ENCODE measurements around the gene SYNGAP1. TPM values are rescaled to one million over a fixed set of nuclear protein-coding genes. Genes with fewer than 3 reads are reported as not detected.
A peak's percentile ranks its signal among the peaks of the same experiment; 100 is the strongest.

SYNGAP1 gene
- total RNA-seq, 3 donors from 2014 or later: 6.1 to 12.5 (median 10.7) TPM

DNA sequence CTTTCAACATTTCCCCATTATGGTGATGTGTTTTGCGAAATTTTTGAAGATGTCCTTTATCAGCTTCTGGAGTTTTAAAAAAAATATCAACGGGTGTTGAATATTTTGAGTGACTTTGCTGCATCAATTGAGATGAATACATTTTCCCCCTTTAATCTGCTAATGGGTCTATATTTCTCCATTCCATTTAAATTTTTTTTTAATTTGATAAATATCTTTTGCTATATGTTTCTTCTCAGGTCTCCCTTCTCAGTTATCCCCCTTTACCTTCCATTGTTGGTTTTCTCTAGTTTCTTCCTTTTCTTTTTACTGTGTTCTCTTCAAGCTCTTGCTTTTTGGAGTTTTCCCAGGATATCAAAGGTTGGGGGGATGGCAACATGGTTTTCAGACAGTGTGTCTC, 29.7 kb upstream of the SYNGAP1 start:
- H3K4me1 ChIP-seq: peaks cover 4 to 5% of the 10 kb centered on the region in 2 donors
- H3K27ac ChIP-seq: peak overlapping the region in 1 of 2 donors; percentile 96
- H3K36me3 ChIP-seq: no peaks in the 10 kb centered on the region
- no peaks in the 10 kb centered on the region for H3K9me3 ChIP-seq
- H3K4me3 ChIP-seq: no peak overlapping the region
- intact Hi-C loops (cut with DNase I; ENCODE audit: low total_unique reads): no loop called here
- TF ChIP-seq POLR2AphosphoS5 (IDR thresholded peaks at IDR 0.05) (no peak), CTCF (IDR thresholded peaks at IDR 0.05) (no peak), POLR2A (IDR thresholded peaks at IDR 0.05) (no peak)
- no peak for DNase-seq (ENCODE audit: low spot score in 2 of 2)
- no peaks in the 10 kb centered on the region for H3K27me3 ChIP-seq

GRCh38 chr6:33390767-33391277, 29.0 kb upstream of the SYNGAP1 start:
- DNase-seq (ENCODE audit: low spot score in 2 of 2): no peak
- Histone ChIP-seq H3K27me3 (no peaks in the 10 kb centered on the region), H3K4me3 (peak overlapping the region in 2 of 3 donors; percentile 57 to 76), H3K9me3 (no peaks in the 10 kb centered on the region), H3K4me1 (peaks cover 4 to 5% of the 10 kb centered on the region in 2 donors), H3K36me3 (no peaks in the 10 kb centered on the region), H3K27ac (peak overlapping the region; percentile 92 to 96)
- intact Hi-C loops (cut with DNase I; ENCODE audit: low total_unique reads): no loop called here
- TF ChIP-seq POLR2A (IDR thresholded peaks at IDR 0.05) (no peak), CTCF (IDR thresholded peaks at IDR 0.05) (no peak), POLR2AphosphoS5 (IDR thresholded peaks at IDR 0.05) (no peak)

GRCh38 chr6:33391278-33391921, 28.5 kb upstream of the SYNGAP1 start, which contains the start of gene KIFC1:
Gene KIFC1 (plus strand): TSS chr6:33391823. CDS start chr6:33391986, 163 bp downstream.
- H3K27me3 ChIP-seq: no peaks in the 10 kb centered on the region
- peaks cover 4 to 5% of the 10 kb centered on the region in 2 donors for H3K4me1 ChIP-seq
- H3K27ac ChIP-seq: peak within 1 kb of the TSS; percentile 92 to 96
- no peaks in the 10 kb centered on the region for H3K36me3 ChIP-seq
- peak within 1 kb of the TSS; percentile 44 to 76 (median 57) for H3K4me3 ChIP-seq
- H3K9me3 ChIP-seq: no peaks in the 10 kb centered on the region
- intact Hi-C loops (cut with DNase I; ENCODE audit: low total_unique reads): no loop called here
- peak; percentile 99 to 100 for DNase-seq (ENCODE audit: low spot score in 2 of 2)
- TF ChIP-seq POLR2A (IDR thresholded peaks at IDR 0.05): no peak
- TF ChIP-seq CTCF (IDR thresholded peaks at IDR 0.05): peak; percentile 96 to 98 (median 97)
- peak; percentile 78 to 93 (median 79) for TF ChIP-seq POLR2AphosphoS5 (IDR thresholded peaks at IDR 0.05)

- H3K4me3 ChIP-seq: peak overlapping the region; percentile 44 to 76 (median 57)
- no peak for DNase-seq (ENCODE audit: low spot score in 2 of 2)
- intact Hi-C loops (cut with DNase I; ENCODE audit: low total_unique reads): no loop called here
- TF ChIP-seq POLR2AphosphoS5 (IDR thresholded peaks at IDR 0.05) (no peak), CTCF (IDR thresholded peaks at IDR 0.05) (no peak), POLR2A (IDR thresholded peaks at IDR 0.05) (no peak)
- peak overlapping the region; percentile 92 to 96 for H3K27ac ChIP-seq
- no peaks in the 10 kb centered on the region for H3K36me3 ChIP-seq
- peaks cover 4 to 5% of the 10 kb centered on the region in 2 donors for H3K4me1 ChIP-seq
- H3K9me3 ChIP-seq: no peaks in the 10 kb centered on the region
- no peaks in the 10 kb centered on the region for H3K27me3 ChIP-seq
These were observed 27.8 kb upstream of the SYNGAP1 start for GRCh38 chr6:33391922-33392594.

GRCh38 chr6:33392595-33392948, 27.3 kb upstream of the SYNGAP1 start:
- Histone ChIP-seq H3K27ac (peak overlapping the region in 1 of 2 donors; percentile 96), H3K4me3 (no peak overlapping the region), H3K9me3 (no peaks in the 10 kb centered on the region), H3K27me3 (no peaks in the 10 kb centered on the region), H3K36me3 (no peaks in the 10 kb centered on the region), H3K4me1 (peaks cover 4 to 5% of the 10 kb centered on the region in 2 donors)
- DNase-seq (ENCODE audit: low spot score in 2 of 2): no peak
- intact Hi-C loops (cut with DNase I; ENCODE audit: low total_unique reads): no loop called here
- no peak for TF ChIP-seq POLR2A (IDR thresholded peaks at IDR 0.05)
- no peak for TF ChIP-seq POLR2AphosphoS5 (IDR thresholded peaks at IDR 0.05)
- no peak for TF ChIP-seq CTCF (IDR thresholded peaks at IDR 0.05)

Measured in breast epithelium (tissue), 4 donors.